Measurements from ENCODE around the gene ANTXR2.

DNA sequence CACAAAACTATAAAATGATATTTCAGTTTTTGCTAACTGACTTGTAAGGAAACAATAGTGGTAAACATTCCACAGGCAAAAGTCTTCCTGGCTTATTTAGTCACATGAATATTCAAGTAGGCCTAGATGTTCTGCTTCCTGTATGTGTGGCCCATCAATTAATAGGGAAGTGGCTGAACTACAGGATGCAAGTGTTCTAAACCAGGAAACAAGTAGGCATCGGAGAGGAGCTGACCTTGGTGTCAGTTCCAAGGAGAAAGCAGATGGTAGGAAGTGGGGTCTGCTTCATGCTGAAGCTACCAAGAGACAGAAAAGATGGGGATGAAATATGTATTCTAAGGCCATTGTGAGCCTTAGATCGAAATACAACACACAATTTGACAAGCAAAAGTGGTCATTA, 149.7 kb downstream of the ANTXR2 start:
- TF ChIP-seq CTCF (IDR thresholded peaks at IDR 0.05) (no peak), EZH2phosphoT487 (IDR thresholded peaks at IDR 0.05) (no peak)

All from neural progenitor cell (in vitro differentiated cells).